NCI-H2227 (cell line): ENCODE data around the gene BST1.

Experiments used
- DNase-seq: peaks from one replicate; lab custom pipeline; 2025; ENCODE audit not compliant: unreplicated experiment; lab: John Stamatoyannopoulos, UW

The BST1 gene

GRCh38 chr4:15776871-15777648 is 74.2 kb downstream of the BST1 start:
- no peak for DNase-seq

- no peak for DNase-seq
These were observed 74.9 kb downstream of the BST1 start for GRCh38 chr4:15777697-15778288.

- DNase-seq = no peak
These were observed 75.7 kb downstream of the BST1 start, which contains the start of gene CD38 for GRCh38 chr4:15778289-15779241. Gene CD38, plus strand, starts transcription at chr4:15778328. Its CDS starts 87 bp downstream, at chr4:15778415.

DNA sequence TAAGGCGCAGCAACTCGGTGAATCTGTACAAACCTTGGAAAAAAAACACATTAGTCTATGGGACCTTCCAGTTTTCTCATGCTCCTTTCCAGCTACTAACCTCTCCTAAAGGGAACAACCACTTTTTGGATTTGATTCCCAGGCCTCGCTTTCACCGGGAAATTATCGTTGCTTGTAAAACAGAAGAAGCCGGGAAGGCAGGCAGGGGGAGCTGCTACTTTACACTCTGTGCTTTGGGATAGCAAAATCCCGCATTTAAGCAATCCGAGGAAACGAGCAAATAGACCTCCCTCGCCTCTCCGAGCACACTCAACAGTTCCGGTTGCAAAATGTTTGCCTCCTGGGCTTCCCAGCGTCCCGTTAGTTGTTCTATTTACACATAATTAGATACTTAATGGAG is 76.4 kb downstream of the BST1 start:
- DNase-seq = no peak

DNA sequence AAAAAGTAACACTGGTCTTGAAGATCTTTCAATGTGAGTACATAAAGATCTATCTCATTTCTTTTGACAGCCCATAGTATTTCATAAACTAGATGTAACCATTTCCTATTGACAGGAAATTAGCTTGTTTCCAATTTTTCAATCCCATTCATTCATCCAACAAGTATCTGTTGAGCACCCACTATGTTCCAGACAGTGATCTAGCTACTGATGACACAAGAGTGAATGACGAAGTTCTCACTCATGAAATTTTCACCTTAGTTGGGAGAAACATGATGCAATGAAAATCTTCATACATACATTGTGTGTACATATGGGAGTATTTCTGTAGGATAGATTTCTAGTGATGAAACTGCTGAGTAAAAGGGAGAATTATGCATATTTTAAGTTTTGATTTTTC is 76.9 kb downstream of the BST1 start:
- DNase-seq = no peak

DNA sequence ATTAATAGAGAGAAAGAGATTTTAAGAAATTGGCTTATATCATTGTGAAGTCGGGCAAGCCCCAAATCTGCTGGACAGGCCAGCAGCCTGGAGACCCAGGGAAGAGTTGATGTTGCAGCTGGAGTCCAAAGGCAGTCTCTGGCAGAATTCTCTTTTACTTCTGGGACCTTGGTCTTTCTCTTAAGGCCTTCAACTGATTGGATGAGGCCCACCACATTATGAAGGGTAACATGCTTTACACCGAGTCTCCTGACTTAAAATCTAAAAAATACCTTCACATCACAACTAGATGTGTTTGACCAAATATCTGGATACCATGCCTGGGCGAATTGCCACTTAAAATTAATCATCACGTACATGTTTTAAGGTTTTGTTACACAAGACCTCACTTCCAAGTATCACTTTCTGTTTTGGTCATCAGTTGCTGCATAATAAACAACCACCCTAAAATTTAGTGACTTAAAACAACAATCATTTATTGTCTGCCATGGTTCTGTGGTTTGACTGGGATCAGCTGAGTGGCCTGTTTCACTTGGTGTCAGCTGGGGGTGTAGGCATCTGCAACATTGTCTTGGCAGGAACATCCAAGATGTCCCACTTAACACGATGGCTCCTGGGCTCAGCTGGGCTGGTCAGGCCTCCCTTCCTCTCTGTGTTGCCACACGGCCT is 78.7 kb downstream of the BST1 start:
- no peak for DNase-seq
